Stomach (tissue), 4 donors: ENCODE data around the gene FCGR3A.
"Not testable (repeated sequence)": the region's sequence is repeated elsewhere in the genome, so short reads cannot be mapped to it uniquely, and the experiment has no call there.

Source experiments
- EP300 ChIP-seq: sonication (generic); formaldehyde crosslinking; IDR thresholded peaks from one replicate; pipeline ENCODE4 v1.6.1; 2017; ENCODE audit warnings: antibody characterized with exemption
- POLR2A ChIP-seq, 4 donors: fragments of 450-650 bp; IDR thresholded peaks; one replicate each; pipeline ENCODE4 v1.6.1; 2016; ENCODE audit warnings: antibody characterized with exemption in 4 of 4, control low read depth in 2 of 4, mild to moderate bottlenecking in 1 of 4, moderate library complexity in 1 of 4
- TF ChIP-seq, protein P1 (sequence below), 7 experiments: fragments of 450-650 bp in 4 of 7; fragments of 200-600 bp in 3 of 7; sonication (generic) in 3 of 7; IDR thresholded peaks; one replicate each; pipeline ENCODE4 v1.5.1; 2016 to 2019; ENCODE audit warnings: antibody characterized with exemption in 7 of 7, control low read depth in 2 of 7, mild to moderate bottlenecking in 1 of 7

DNA sequence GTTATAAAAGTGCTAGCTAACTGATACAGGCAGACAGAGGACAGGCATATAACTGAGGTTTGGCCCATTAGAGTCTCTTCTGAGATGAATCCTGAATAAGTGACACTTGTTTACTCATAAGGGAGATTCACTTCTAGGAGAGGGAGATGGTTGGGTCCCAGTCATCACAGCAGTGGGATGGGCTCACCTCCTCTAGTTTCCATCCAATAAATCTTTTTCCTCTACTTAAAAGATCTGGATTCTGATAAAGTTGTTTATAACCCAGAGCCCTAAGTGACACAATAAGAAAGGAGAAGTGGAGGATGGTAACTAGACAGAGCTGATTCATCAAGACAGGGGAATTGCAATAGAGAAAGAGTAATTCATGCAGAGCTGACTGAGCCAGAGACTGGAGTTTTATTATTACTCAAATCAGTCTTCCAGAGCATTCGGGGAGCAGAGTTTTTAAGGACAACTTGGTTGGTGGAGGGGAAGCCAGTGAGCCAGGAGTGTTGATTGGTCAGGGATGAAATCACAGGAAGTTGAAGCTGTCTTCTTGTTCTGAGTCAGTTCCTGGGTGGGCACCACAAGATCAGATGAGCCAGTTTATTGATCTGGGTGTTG lies 5.3 kb upstream of the FCGR3A start:
- TF ChIP-seq, protein P1, sequence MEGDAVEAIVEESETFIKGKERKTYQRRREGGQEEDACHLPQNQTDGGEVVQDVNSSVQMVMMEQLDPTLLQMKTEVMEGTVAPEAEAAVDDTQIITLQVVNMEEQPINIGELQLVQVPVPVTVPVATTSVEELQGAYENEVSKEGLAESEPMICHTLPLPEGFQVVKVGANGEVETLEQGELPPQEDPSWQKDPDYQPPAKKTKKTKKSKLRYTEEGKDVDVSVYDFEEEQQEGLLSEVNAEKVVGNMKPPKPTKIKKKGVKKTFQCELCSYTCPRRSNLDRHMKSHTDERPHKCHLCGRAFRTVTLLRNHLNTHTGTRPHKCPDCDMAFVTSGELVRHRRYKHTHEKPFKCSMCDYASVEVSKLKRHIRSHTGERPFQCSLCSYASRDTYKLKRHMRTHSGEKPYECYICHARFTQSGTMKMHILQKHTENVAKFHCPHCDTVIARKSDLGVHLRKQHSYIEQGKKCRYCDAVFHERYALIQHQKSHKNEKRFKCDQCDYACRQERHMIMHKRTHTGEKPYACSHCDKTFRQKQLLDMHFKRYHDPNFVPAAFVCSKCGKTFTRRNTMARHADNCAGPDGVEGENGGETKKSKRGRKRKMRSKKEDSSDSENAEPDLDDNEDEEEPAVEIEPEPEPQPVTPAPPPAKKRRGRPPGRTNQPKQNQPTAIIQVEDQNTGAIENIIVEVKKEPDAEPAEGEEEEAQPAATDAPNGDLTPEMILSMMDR (IDR thresholded peaks at IDR 0.05), result not testable (repeated sequence)
- not testable (repeated sequence) for TF ChIP-seq POLR2A (IDR thresholded peaks at IDR 0.05); EP300
